ENCODE data around the gene PRIM2.
"Not testable (repeated sequence)": the region's sequence is repeated elsewhere in the genome, so short reads cannot be mapped to it uniquely, and the experiment has no call there.

Gene PRIM2

GRCh38 chr6:57505251-57505650 lies 187.8 kb downstream of the PRIM2 start:
- not testable (repeated sequence) for DNase-seq (ENCODE audit: low read depth)

GRCh38 chr6:57510390-57510789 lies 193.0 kb downstream of the PRIM2 start:
- DNase-seq (ENCODE audit: low read depth) = not testable (repeated sequence)

DNA sequence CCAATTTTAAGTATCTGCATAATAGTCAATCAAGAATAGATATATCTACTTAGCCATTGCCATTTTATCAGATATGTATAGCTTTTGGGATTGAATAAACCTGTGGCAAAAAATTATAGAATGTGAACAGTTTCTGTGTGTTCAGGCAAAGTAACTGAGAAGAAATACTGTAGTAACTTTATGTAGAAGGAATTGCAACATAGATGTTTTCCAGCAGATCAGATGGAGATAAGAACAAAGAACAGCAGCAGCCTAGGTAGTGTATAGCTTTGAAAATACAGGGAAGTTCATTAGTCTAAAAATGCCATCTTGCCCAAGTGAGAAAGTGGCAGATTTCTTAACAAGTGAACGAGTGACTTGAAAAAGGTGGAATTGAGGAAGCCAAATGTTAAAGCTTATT lies 197.7 kb downstream of the PRIM2 start:
- DNase-seq (ENCODE audit: low read depth) = not testable (repeated sequence)

GRCh38 chr6:57515845-57516244 lies 198.4 kb downstream of the PRIM2 start:
- not testable (repeated sequence) for DNase-seq (ENCODE audit: low read depth)

DNA sequence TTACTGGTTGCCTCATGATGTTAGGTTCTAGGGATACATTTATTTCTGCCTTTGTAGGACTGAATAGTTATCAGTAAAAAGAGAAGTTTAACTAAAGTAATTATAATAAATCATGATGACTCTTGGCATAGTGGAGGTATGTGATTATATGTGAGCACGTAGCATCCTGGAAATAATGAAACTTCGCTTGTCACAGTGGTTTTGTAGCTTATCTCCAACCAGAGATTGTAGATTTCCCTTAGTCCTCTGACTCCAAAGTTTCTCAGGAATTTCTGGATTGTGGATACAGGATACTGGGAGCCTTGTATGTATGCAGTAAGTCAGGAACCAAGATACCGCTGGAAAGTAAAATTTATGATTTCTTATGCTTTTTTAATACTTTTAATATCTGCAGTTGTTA lies 199.3 kb downstream of the PRIM2 start:
- not testable (repeated sequence) for DNase-seq (ENCODE audit: low read depth)

- DNase-seq (ENCODE audit: low read depth) = not testable (repeated sequence)
Observed at GRCh38 chr6:57519198-57519597, 201.8 kb downstream of the PRIM2 start.

DNA sequence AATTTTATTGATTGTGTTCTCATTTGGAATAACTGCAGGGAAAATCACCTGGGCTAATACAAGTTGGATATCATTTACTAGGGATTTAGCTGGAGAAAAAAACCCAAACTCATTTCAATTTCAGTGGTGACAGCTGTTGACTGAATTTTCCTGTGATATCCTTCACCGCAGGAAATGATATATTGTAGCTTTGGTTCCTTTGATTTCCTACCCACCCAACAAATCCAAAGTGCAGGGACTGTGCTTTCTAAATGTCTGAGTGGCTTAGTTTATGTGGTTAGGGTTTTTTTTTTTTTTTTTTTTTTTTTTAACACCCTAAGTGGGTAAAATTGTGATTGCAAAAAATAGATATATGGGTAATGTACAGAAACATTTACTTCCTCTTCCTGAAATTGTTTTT lies 203.7 kb downstream of the PRIM2 start:
- not testable (repeated sequence) for DNase-seq (ENCODE audit: low read depth)

DNA sequence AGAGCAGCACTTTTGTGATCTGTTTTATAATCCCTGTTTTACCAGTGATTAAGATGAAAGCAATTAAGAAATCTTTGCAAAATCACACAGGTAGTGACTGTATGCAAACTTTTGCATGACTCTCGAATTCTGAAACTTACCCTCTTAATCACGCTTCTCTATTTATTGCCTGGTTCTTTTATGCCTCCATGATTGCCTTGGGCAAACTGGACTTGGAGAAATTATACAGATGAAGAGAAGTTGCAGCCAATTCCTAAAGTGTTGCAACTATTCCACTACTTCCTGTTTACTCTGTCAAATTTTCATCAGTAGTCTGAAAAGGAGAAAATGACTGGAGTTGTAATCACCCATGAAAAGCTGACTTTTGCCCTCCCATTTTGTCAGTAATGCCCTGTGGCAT lies 205.8 kb downstream of the PRIM2 start:
- DNase-seq (ENCODE audit: low read depth) = not testable (repeated sequence)

DNA sequence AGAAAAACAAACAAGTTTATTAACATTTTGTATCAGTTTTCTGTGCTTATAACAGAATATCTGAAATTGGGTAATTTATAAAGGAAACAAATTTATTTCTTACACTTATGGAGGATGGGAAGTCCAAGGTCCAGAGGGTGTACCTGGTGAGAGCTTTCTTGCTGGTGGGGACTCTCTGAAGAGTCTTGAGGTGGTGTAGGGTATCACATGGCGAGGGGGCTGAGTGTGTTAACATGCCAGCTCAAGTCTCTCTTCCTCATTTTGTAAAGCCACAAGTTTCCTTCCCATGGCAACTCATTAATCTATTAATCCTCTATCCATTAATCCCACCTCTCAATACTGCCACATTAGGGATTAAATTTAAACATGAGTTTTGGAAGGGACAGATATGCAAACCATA lies 212.3 kb downstream of the PRIM2 start:
- DNase-seq (ENCODE audit: low read depth) = not testable (repeated sequence)

DNA sequence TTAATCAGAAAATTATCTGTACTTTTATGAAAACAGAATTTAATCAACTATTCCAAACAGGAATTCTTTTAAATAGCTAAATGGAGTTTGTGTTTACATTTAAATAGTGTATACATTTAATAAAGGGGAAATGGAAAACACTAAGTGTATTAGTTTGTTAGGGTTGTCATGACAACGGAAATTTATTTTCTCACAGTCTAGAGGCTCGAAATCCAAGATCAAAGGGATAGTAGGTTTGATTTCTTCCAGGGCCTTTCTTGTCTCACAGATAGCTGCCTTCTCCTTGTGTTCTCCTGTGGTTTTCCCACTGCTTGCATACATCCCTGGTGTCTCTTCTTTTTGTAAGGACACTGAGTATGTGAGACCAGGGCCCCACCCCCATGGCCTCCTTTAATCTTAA lies 215.2 kb downstream of the PRIM2 start:
- DNase-seq (ENCODE audit: low read depth) = not testable (repeated sequence)

GRCh38 chr6:57535121-57535520 lies 217.7 kb downstream of the PRIM2 start:
- not testable (repeated sequence) for DNase-seq (ENCODE audit: low read depth)

- peak; percentile 49 for DNase-seq (ENCODE audit: low read depth)
Observed at GRCh38 chr6:57535994-57536393, 218.6 kb downstream of the PRIM2 start.

DNA sequence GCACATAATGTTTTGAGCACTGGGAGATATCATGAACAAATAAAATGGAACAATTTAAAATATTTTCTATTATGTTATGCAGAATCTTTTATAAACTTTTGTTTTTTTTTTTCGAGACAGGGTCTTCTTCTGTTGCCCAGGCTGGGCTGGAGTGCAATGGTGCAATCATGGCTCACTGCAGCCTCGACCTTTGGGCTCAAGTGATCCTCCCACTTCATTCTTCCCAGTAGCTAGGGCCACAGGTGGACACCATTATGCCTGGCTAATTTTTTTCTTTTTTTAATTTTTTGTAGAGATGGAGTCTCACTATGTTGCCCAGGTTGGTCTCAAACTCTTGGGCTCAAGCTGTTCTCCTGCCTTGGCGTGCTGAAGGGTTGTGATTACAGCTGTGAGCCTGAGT lies 220.5 kb downstream of the PRIM2 start:
- DNase-seq (ENCODE audit: low read depth) = not testable (repeated sequence)

- DNase-seq (ENCODE audit: low read depth) = not testable (repeated sequence)
Observed at GRCh38 chr6:57551961-57552360, 234.5 kb downstream of the PRIM2 start.

- not testable (repeated sequence) for DNase-seq (ENCODE audit: low read depth)
Observed at GRCh38 chr6:57557855-57558254, 240.4 kb downstream of the PRIM2 start.

GRCh38 chr6:57559170-57559569 lies 241.7 kb downstream of the PRIM2 start:
- not testable (repeated sequence) for DNase-seq (ENCODE audit: low read depth)

- DNase-seq (ENCODE audit: low read depth) = not testable (repeated sequence)
Observed at GRCh38 chr6:57562233-57562632, 244.8 kb downstream of the PRIM2 start.

GRCh38 chr6:57572119-57572518 lies 254.7 kb downstream of the PRIM2 start:
- not testable (repeated sequence) for DNase-seq (ENCODE audit: low read depth)

DNA sequence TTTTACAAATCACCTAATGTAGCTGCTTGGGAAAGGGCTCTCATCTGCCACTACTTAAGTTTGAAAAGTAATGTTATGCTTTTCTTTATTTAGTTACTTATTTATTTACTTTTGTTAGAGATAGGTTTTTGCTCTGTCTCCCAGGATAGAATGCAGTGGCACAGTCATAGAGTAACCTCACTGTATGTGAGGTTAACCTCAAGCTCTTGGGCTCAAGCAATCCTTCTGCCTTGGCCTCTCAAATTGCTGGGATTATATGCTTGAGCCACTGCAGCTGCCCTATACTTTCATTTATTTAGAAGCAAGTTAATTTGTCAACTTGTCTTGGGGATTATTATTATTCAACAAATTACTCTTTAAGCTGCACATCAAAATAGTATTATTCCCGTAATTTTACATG lies 255.4 kb downstream of the PRIM2 start:
- DNase-seq (ENCODE audit: low read depth) = not testable (repeated sequence)

DNA sequence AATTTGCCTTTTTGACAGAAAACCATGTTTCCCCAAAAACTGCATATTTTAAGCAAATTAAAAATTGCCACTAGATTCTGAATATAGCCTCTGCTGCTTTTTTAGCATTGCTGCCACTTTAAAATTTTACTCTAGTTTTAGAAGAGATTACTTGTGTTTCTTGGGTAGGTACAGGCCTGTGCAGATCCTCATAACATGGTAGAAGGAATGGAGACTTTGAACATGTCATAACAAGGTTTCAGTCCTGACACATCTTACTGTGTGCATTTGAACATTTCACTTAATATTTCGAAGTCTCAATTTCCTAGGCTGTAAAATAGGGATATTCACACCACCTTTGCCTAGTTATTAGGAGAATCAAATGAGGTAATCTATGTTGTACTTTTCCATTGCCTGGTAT lies 259.6 kb downstream of the PRIM2 start:
- not testable (repeated sequence) for DNase-seq (ENCODE audit: low read depth)

DNA sequence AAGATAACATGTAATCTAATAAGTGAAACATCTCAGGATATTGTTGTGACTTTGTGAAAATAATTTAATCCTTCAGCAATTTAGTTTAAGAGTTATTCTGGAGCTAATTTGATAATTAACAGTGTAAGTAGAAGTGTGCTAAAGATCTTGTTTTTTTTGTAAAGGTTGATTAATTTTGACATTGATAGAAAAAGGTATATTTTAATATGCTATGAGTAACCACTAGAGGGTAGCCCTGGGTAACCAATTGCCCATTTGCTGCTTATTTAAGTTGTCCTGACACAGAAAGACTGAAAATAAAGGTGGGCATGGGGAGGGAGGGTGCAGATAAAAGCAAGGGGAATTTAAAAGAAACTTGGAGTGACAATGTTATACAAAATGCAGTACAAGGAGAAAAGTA lies 262.1 kb downstream of the PRIM2 start:
- not testable (repeated sequence) for DNase-seq (ENCODE audit: low read depth)

DNA sequence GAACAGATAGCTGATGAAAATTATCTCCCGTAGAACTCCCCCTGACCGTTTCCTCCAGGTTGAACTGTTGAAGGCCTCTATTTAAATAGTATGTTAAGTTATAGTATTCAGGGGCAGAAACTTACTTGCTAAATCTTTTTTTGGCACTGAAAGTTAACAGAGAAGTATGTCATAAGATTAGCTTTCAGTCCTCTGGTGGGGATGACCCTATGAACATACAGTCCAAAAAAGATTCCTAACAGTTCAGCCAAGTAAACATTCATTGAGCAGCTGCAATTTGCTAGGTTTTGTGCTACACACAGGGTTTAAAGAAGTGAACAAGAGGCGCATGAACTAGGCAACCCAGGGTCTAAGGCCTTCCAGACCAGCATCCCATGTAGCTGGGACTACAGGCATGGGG lies 264.2 kb downstream of the PRIM2 start:
- not testable (repeated sequence) for DNase-seq (ENCODE audit: low read depth)

DNA sequence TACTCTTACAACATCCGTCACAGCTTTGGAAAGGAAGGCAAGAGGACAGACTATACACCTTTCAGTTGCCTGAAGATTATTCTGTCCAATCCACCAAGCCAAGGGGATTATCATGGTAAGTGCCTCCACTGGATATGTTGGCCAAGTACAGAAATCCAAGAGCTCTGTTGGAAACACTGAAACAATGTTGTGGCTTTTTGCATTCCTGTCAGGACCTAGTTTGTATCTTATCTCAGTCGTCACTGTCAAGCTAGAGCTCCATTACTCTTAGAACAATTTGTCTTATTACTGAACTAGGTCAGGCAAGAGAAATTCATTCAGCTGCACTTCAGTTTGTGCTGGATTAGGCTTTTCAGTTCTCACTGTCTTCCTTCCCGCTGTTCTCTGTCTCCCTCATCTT lies 283.7 kb downstream of the PRIM2 start:
- not testable (repeated sequence) for DNase-seq (ENCODE audit: low read depth)

DNA sequence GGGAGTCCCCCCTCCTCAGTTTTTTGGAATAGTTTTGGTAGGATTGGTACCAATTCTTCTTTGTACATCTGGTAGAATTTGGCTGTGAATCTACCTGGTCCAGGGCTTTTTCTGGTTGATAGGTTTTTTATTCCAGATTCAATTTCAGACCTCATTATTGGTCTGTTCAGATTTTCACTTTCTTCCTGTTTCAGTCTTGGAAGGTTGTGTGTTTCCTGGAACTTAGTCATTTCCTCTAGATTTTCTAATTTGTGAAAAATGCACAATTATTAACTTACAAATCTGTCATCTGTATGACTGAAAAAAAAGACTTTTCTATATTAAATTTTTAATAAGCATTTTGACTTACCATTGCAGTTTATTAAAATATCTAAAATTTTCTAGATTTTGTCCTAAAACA lies 287.9 kb downstream of the PRIM2 start:
- not testable (repeated sequence) for DNase-seq (ENCODE audit: low read depth)

DNA sequence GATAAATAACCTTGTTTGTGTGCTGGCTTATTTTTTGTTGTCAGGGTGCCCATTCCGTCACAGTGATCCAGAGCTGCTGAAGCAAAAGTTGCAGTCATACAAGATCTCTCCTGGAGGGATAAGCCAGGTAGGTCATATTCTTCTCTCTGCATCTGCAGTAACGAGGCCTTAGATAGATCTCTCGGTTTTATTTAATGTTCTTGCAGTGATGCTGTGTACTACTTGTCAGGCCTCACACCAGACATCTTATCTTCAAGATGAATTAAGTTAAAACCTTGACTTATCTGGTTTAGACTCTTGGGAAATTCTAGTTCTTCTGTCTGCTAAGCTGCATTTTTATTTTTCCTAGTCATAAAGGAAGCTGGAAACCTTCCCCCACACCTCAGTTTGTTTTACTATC lies 288.9 kb downstream of the PRIM2 start:
- DNase-seq (ENCODE audit: low read depth) = not testable (repeated sequence)
